ENCODE results near the gene DNER.

DNER gene

GRCh38 chr2:229438430-229439159, 275.8 kb downstream of the DNER start:
- H3K9me3 ChIP-seq (ENCODE audit: control insufficient read depth, insufficient read depth, low read length): no peaks in the 10 kb centered on the region
- H3K27ac ChIP-seq (ENCODE audit: low read depth, low read length): no peak overlapping the region

GRCh38 chr2:229437467-229437866, 276.9 kb downstream of the DNER start:
- H3K27ac ChIP-seq (ENCODE audit: low read depth, low read length): no peak overlapping the region
- H3K4me3 ChIP-seq (ENCODE audit: low read depth, low read length): no peak overlapping the region
- no peak overlapping the region for H3K9ac ChIP-seq (ENCODE audit: low read depth, low read length)
- no peaks in the 10 kb centered on the region for H3K9me3 ChIP-seq (ENCODE audit: control insufficient read depth, insufficient read depth, low read length)
- H3K4me1 ChIP-seq (ENCODE audit: control insufficient read depth, insufficient read depth, low read length): no peaks in the 10 kb centered on the region
- no peaks in the 10 kb centered on the region for H3K36me3 ChIP-seq (ENCODE audit: control insufficient read depth, insufficient read depth, low read length)
- no peaks in the 10 kb centered on the region for H3K27me3 ChIP-seq (ENCODE audit: control insufficient read depth, insufficient read depth, low read length)

More at GRCh38 chr2:229438430-229439159, 275.8 kb downstream of the DNER start:
- Histone ChIP-seq H3K27me3 (ENCODE audit: control insufficient read depth, insufficient read depth, low read length) (no peaks in the 10 kb centered on the region), H3K9ac (ENCODE audit: low read depth, low read length) (no peak overlapping the region), H3K36me3 (ENCODE audit: control insufficient read depth, insufficient read depth, low read length) (no peaks in the 10 kb centered on the region), H3K4me1 (ENCODE audit: control insufficient read depth, insufficient read depth, low read length) (no peaks in the 10 kb centered on the region), H3K4me3 (ENCODE audit: low read depth, low read length) (no peak overlapping the region)

- H3K4me1 ChIP-seq (ENCODE audit: control insufficient read depth, insufficient read depth, low read length): no peaks in the 10 kb centered on the region
- H3K27ac ChIP-seq (ENCODE audit: low read depth, low read length): no peak overlapping the region
- H3K27me3 ChIP-seq (ENCODE audit: control insufficient read depth, insufficient read depth, low read length): no peaks in the 10 kb centered on the region
- H3K36me3 ChIP-seq (ENCODE audit: control insufficient read depth, insufficient read depth, low read length): no peaks in the 10 kb centered on the region
- H3K4me3 ChIP-seq (ENCODE audit: low read depth, low read length): no peak overlapping the region
- H3K9me3 ChIP-seq (ENCODE audit: control insufficient read depth, insufficient read depth, low read length): no peaks in the 10 kb centered on the region
- no peak overlapping the region for H3K9ac ChIP-seq (ENCODE audit: low read depth, low read length)
These were observed 280.2 kb downstream of the DNER start for GRCh38 chr2:229434187-229434586.

GRCh38 chr2:229433351-229433750, 281.0 kb downstream of the DNER start:
- no peaks in the 10 kb centered on the region for H3K4me1 ChIP-seq (ENCODE audit: control insufficient read depth, insufficient read depth, low read length)
- no peak overlapping the region for H3K9ac ChIP-seq (ENCODE audit: low read depth, low read length)
- H3K27me3 ChIP-seq (ENCODE audit: control insufficient read depth, insufficient read depth, low read length): no peaks in the 10 kb centered on the region
- no peak overlapping the region for H3K4me3 ChIP-seq (ENCODE audit: low read depth, low read length)
- H3K27ac ChIP-seq (ENCODE audit: low read depth, low read length): no peak overlapping the region
- H3K9me3 ChIP-seq (ENCODE audit: control insufficient read depth, insufficient read depth, low read length): no peaks in the 10 kb centered on the region
- H3K36me3 ChIP-seq (ENCODE audit: control insufficient read depth, insufficient read depth, low read length): no peaks in the 10 kb centered on the region

- no peaks in the 10 kb centered on the region for H3K36me3 ChIP-seq (ENCODE audit: control insufficient read depth, insufficient read depth, low read length)
- H3K4me1 ChIP-seq (ENCODE audit: control insufficient read depth, insufficient read depth, low read length): no peaks in the 10 kb centered on the region
- no peak overlapping the region for H3K4me3 ChIP-seq (ENCODE audit: low read depth, low read length)
- H3K27ac ChIP-seq (ENCODE audit: low read depth, low read length): no peak overlapping the region
- H3K9ac ChIP-seq (ENCODE audit: low read depth, low read length): no peak overlapping the region
- H3K27me3 ChIP-seq (ENCODE audit: control insufficient read depth, insufficient read depth, low read length): no peaks in the 10 kb centered on the region
- no peaks in the 10 kb centered on the region for H3K9me3 ChIP-seq (ENCODE audit: control insufficient read depth, insufficient read depth, low read length)
These were observed 282.9 kb downstream of the DNER start for GRCh38 chr2:229431327-229431954.

- Histone ChIP-seq H3K4me1 (ENCODE audit: control insufficient read depth, insufficient read depth, low read length) (no peaks in the 10 kb centered on the region), H3K9ac (ENCODE audit: low read depth, low read length) (no peak overlapping the region), H3K27ac (ENCODE audit: low read depth, low read length) (no peak overlapping the region), H3K4me3 (ENCODE audit: low read depth, low read length) (no peak overlapping the region), H3K36me3 (ENCODE audit: control insufficient read depth, insufficient read depth, low read length) (no peaks in the 10 kb centered on the region), H3K27me3 (ENCODE audit: control insufficient read depth, insufficient read depth, low read length) (no peaks in the 10 kb centered on the region), H3K9me3 (ENCODE audit: control insufficient read depth, insufficient read depth, low read length) (no peaks in the 10 kb centered on the region)
These were observed 284.8 kb downstream of the DNER start for GRCh38 chr2:229429589-229429988.

- H3K27ac ChIP-seq (ENCODE audit: low read depth, low read length): no peak overlapping the region
- no peaks in the 10 kb centered on the region for H3K4me1 ChIP-seq (ENCODE audit: control insufficient read depth, insufficient read depth, low read length)
- no peaks in the 10 kb centered on the region for H3K27me3 ChIP-seq (ENCODE audit: control insufficient read depth, insufficient read depth, low read length)
- H3K9me3 ChIP-seq (ENCODE audit: control insufficient read depth, insufficient read depth, low read length): no peaks in the 10 kb centered on the region
- no peak overlapping the region for H3K4me3 ChIP-seq (ENCODE audit: low read depth, low read length)
- no peaks in the 10 kb centered on the region for H3K36me3 ChIP-seq (ENCODE audit: control insufficient read depth, insufficient read depth, low read length)
- no peak overlapping the region for H3K9ac ChIP-seq (ENCODE audit: low read depth, low read length)
These were observed 287.9 kb downstream of the DNER start for GRCh38 chr2:229426464-229426863.

GRCh38 chr2:229425598-229425997, 288.8 kb downstream of the DNER start:
- H3K36me3 ChIP-seq (ENCODE audit: control insufficient read depth, insufficient read depth, low read length): no peaks in the 10 kb centered on the region
- no peaks in the 10 kb centered on the region for H3K27me3 ChIP-seq (ENCODE audit: control insufficient read depth, insufficient read depth, low read length)
- H3K4me1 ChIP-seq (ENCODE audit: control insufficient read depth, insufficient read depth, low read length): no peaks in the 10 kb centered on the region
- no peak overlapping the region for H3K4me3 ChIP-seq (ENCODE audit: low read depth, low read length)
- no peaks in the 10 kb centered on the region for H3K9me3 ChIP-seq (ENCODE audit: control insufficient read depth, insufficient read depth, low read length)
- no peak overlapping the region for H3K27ac ChIP-seq (ENCODE audit: low read depth, low read length)
- H3K9ac ChIP-seq (ENCODE audit: low read depth, low read length): no peak overlapping the region

GRCh38 chr2:229422063-229422462, 292.3 kb downstream of the DNER start:
- Histone ChIP-seq H3K9ac (ENCODE audit: low read depth, low read length) (no peak overlapping the region), H3K4me1 (ENCODE audit: control insufficient read depth, insufficient read depth, low read length) (peaks cover 20% of the 10 kb centered on the region), H3K4me3 (ENCODE audit: low read depth, low read length) (no peak overlapping the region), H3K27ac (ENCODE audit: low read depth, low read length) (no peak overlapping the region), H3K36me3 (ENCODE audit: control insufficient read depth, insufficient read depth, low read length) (no peaks in the 10 kb centered on the region), H3K27me3 (ENCODE audit: control insufficient read depth, insufficient read depth, low read length) (no peaks in the 10 kb centered on the region), H3K9me3 (ENCODE audit: control insufficient read depth, insufficient read depth, low read length) (no peaks in the 10 kb centered on the region)

GRCh38 chr2:229419158-229419557, 295.2 kb downstream of the DNER start:
- Histone ChIP-seq H3K27ac (ENCODE audit: low read depth, low read length) (no peak overlapping the region), H3K27me3 (ENCODE audit: control insufficient read depth, insufficient read depth, low read length) (no peaks in the 10 kb centered on the region), H3K9me3 (ENCODE audit: control insufficient read depth, insufficient read depth, low read length) (no peaks in the 10 kb centered on the region), H3K9ac (ENCODE audit: low read depth, low read length) (no peak overlapping the region), H3K36me3 (ENCODE audit: control insufficient read depth, insufficient read depth, low read length) (no peaks in the 10 kb centered on the region), H3K4me3 (ENCODE audit: low read depth, low read length) (no peak overlapping the region), H3K4me1 (ENCODE audit: control insufficient read depth, insufficient read depth, low read length) (peaks cover 20% of the 10 kb centered on the region)

- no peaks in the 10 kb centered on the region for H3K9me3 ChIP-seq (ENCODE audit: control insufficient read depth, insufficient read depth, low read length)
- no peak overlapping the region for H3K4me3 ChIP-seq (ENCODE audit: low read depth, low read length)
- no peak overlapping the region for H3K27ac ChIP-seq (ENCODE audit: low read depth, low read length)
- H3K36me3 ChIP-seq (ENCODE audit: control insufficient read depth, insufficient read depth, low read length): no peaks in the 10 kb centered on the region
- no peaks in the 10 kb centered on the region for H3K27me3 ChIP-seq (ENCODE audit: control insufficient read depth, insufficient read depth, low read length)
- H3K9ac ChIP-seq (ENCODE audit: low read depth, low read length): no peak overlapping the region
- H3K4me1 ChIP-seq (ENCODE audit: control insufficient read depth, insufficient read depth, low read length): peaks cover 20% of the 10 kb centered on the region
These were observed 296.4 kb downstream of the DNER start for GRCh38 chr2:229417916-229418315.

All from HUES48 (cell line).